ENCODE data around the gene PAMR1. TPM values are rescaled to one million over a fixed set of nuclear protein-coding genes. Genes with fewer than 3 reads are reported as not detected.

Gene PAMR1
- total RNA-seq, 1 donor from 2014 or later, result 209 TPM

DNA sequence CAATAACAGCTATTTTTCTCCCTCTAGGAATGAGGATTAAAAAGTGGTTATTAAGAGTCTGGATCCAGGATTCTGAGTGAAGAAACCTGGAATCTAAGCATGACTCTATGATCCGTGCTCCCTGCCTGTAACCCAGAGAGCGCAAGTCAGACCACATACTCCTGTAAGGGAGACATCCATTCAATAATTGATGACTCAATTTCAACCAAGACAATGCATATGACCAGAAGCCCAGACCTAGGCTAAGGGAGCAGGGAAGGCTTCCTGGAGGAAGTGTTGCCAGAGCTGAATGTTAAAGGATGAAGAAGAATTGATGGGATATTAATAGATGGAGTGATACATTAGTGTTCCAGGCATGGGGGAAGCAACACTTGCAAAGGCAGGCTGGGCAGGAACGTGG, 13.8 kb upstream of the PAMR1 start:
- H3K9me3 ChIP-seq (ENCODE audit: low read depth), result no peaks in the 10 kb centered on the region
- H3F3A ChIP-seq (ENCODE audit: low read depth), result peaks cover 41% of the 10 kb centered on the region
- Mint-ChIP-seq H3K9me3 (peaks cover 6% of the 10 kb centered on the region), H3K36me3 (peaks cover 1% of the 10 kb centered on the region), H3K4me1 (peaks cover 55% of the 10 kb centered on the region), H3K27me3 (ENCODE audit: insufficient read depth, low read depth) (peaks cover 3% of the 10 kb centered on the region), H3K27ac (no peak overlapping the region), H3K4me3 (no peak overlapping the region)
- H3K27ac ChIP-seq, result no peak overlapping the region
- no peaks in the 10 kb centered on the region for H3K36me3 ChIP-seq
- H2AFZ ChIP-seq (replicated peaks), result no peak overlapping the region
- H3K27me3 ChIP-seq, result no peaks in the 10 kb centered on the region
- H3K4me3 ChIP-seq, result no peak overlapping the region
- no peak overlapping the region for H3K9ac ChIP-seq
- no peak for TF ChIP-seq EZH2phosphoT487 (IDR thresholded peaks at IDR 0.05)
- no peak for TF ChIP-seq EZH2 (IDR thresholded peaks at IDR 0.05)
- TF ChIP-seq, protein P1, sequence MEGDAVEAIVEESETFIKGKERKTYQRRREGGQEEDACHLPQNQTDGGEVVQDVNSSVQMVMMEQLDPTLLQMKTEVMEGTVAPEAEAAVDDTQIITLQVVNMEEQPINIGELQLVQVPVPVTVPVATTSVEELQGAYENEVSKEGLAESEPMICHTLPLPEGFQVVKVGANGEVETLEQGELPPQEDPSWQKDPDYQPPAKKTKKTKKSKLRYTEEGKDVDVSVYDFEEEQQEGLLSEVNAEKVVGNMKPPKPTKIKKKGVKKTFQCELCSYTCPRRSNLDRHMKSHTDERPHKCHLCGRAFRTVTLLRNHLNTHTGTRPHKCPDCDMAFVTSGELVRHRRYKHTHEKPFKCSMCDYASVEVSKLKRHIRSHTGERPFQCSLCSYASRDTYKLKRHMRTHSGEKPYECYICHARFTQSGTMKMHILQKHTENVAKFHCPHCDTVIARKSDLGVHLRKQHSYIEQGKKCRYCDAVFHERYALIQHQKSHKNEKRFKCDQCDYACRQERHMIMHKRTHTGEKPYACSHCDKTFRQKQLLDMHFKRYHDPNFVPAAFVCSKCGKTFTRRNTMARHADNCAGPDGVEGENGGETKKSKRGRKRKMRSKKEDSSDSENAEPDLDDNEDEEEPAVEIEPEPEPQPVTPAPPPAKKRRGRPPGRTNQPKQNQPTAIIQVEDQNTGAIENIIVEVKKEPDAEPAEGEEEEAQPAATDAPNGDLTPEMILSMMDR (IDR thresholded peaks at IDR 0.05), result no peak
- DNase-seq (ENCODE audit: low spot score), result no peak
- H3K4me2 ChIP-seq, result no peak overlapping the region
- peaks cover 45% of the 10 kb centered on the region for H3K4me1 ChIP-seq
- no peaks in the 10 kb centered on the region for H3K79me2 ChIP-seq (ENCODE audit: low read depth)
- no peaks in the 10 kb centered on the region for H4K20me1 ChIP-seq (ENCODE audit: low read depth)

DNA sequence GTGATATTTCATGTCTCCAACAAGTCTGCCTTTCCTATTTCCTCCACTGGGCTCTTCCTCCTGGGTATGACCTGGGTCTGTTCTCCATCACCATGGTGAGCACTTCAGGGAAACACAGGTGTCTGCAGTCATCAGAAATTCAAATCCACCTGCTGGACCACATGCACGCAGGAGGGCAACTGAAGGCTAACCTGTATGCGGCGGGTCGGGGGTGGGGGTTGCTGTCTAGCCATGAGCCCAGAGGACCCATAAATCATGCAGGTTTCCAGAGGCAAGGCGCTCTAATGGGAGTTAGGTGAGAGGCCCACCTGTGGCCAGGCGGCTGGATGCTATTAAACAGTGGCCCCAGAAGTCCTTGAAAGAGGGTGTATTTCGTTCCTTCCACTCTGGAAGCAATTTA, 11.1 kb upstream of the PAMR1 start:
- H3K4me3 ChIP-seq, result no peak overlapping the region
- peaks cover 14% of the 10 kb centered on the region for H3F3A ChIP-seq (ENCODE audit: low read depth)
- H3K4me2 ChIP-seq, result no peak overlapping the region
- H3K27me3 Mint-ChIP-seq (ENCODE audit: insufficient read depth, low read depth), result peaks cover 5% of the 10 kb centered on the region
- no peak overlapping the region for H2AFZ ChIP-seq (replicated peaks)
- H3K27ac ChIP-seq, result no peak overlapping the region
- H3K9me3 ChIP-seq (ENCODE audit: low read depth), result no peaks in the 10 kb centered on the region
- H3K36me3 ChIP-seq, result no peaks in the 10 kb centered on the region
- no peaks in the 10 kb centered on the region for H4K20me1 ChIP-seq (ENCODE audit: low read depth)
- H3K4me1 Mint-ChIP-seq, result peaks cover 36% of the 10 kb centered on the region
- no peak overlapping the region for H3K27ac Mint-ChIP-seq
- TF ChIP-seq, protein P1 (IDR thresholded peaks at IDR 0.05), result no peak
- TF ChIP-seq EZH2 (IDR thresholded peaks at IDR 0.05) (no peak), EZH2phosphoT487 (IDR thresholded peaks at IDR 0.05) (no peak)
- H3K27me3 ChIP-seq, result no peaks in the 10 kb centered on the region
- H3K36me3 Mint-ChIP-seq, result peaks cover 1% of the 10 kb centered on the region
- no peak for DNase-seq (ENCODE audit: low spot score)
- no peak overlapping the region for H3K9ac ChIP-seq
- no peak overlapping the region for H3K4me3 Mint-ChIP-seq
- peaks cover 20% of the 10 kb centered on the region for H3K4me1 ChIP-seq
- H3K9me3 Mint-ChIP-seq, result peaks cover 6% of the 10 kb centered on the region
- H3K79me2 ChIP-seq (ENCODE audit: low read depth), result no peaks in the 10 kb centered on the region

DNA sequence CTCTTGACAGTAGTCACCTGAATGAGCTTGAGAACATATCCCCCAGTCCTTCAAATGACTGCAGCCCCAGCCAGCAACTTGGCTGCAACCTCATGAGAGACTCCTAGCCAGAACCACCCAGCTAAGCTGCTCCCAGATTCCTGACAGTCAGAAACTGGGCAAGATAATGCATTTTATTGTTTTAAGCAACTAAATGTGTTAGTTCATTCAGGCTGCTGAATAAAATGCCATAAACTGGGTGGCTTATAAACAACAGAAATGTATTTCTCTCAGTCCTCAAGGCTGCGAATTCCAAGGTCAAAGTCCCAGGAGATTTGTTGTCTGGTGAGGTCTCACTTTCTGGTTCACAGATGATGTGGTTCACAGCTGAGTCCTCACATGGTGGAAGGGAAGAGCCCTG, 5.8 kb upstream of the PAMR1 start:
- H3K4me1 Mint-ChIP-seq, result peaks cover 15% of the 10 kb centered on the region
- Histone ChIP-seq H3K4me3 (no peak overlapping the region), H3K9me3 (ENCODE audit: low read depth) (no peaks in the 10 kb centered on the region), H3K79me2 (ENCODE audit: low read depth) (peaks cover 5% of the 10 kb centered on the region), H4K20me1 (ENCODE audit: low read depth) (no peaks in the 10 kb centered on the region), H3K4me1 (peaks cover 18% of the 10 kb centered on the region), H3K36me3 (no peaks in the 10 kb centered on the region), H3K27ac (no peak overlapping the region), H2AFZ (replicated peaks) (no peak overlapping the region), H3K4me2 (no peak overlapping the region), H3K27me3 (no peaks in the 10 kb centered on the region), H3F3A (ENCODE audit: low read depth) (peaks cover 16% of the 10 kb centered on the region), H3K9ac (no peak overlapping the region)
- no peak for TF ChIP-seq EZH2 (IDR thresholded peaks at IDR 0.05)
- peaks cover 8% of the 10 kb centered on the region for H3K9me3 Mint-ChIP-seq
- H3K27me3 Mint-ChIP-seq (ENCODE audit: insufficient read depth, low read depth), result peaks cover 5% of the 10 kb centered on the region
- no peak overlapping the region for H3K4me3 Mint-ChIP-seq
- H3K36me3 Mint-ChIP-seq, result no peaks in the 10 kb centered on the region
- no peak for DNase-seq (ENCODE audit: low spot score)
- H3K27ac Mint-ChIP-seq, result no peak overlapping the region

DNA sequence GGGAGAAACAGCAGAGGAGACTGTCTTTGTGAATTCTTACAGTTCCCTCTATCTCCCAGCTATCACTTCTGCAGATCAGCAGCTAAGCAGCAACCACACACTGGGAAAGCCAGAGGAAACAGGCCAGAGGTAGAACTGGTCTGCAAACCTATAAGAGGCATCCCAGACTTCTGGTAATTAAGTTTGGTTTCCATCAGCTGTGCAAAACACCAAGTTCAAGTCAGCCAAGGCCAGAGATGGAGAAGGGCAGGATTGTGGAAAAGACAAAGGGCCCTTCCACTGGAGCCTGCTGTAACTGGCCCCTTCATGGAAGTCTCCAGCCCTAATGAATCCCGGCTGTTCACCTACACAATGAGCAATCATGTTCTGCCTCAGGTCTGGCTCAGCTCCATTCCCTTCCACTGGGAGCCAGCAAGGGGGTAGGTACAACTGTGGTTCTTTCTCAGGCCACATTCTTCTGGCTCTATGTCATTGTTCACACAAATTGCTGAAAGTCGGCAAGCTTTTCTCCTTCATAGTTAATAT, 4.6 kb upstream of the PAMR1 start:
- H3K36me3 ChIP-seq, result no peaks in the 10 kb centered on the region
- no peaks in the 10 kb centered on the region for H4K20me1 ChIP-seq (ENCODE audit: low read depth)
- TF ChIP-seq EZH2phosphoT487 (IDR thresholded peaks at IDR 0.05) (no peak), EZH2 (IDR thresholded peaks at IDR 0.05) (no peak)
- TF ChIP-seq, protein P1 (IDR thresholded peaks at IDR 0.05), result no peak
- no peak for DNase-seq (ENCODE audit: low spot score)
- Mint-ChIP-seq H3K4me1 (peaks cover 11% of the 10 kb centered on the region), H3K36me3 (no peaks in the 10 kb centered on the region), H3K27me3 (ENCODE audit: insufficient read depth, low read depth) (peaks cover 5% of the 10 kb centered on the region), H3K27ac (no peak overlapping the region), H3K9me3 (peaks cover 8% of the 10 kb centered on the region), H3K4me3 (no peak overlapping the region)
- no peak overlapping the region for H2AFZ ChIP-seq (replicated peaks)
- H3K27ac ChIP-seq, result no peak overlapping the region
- H3K27me3 ChIP-seq, result no peaks in the 10 kb centered on the region
- H3K9ac ChIP-seq, result no peak overlapping the region
- H3K4me1 ChIP-seq, result peaks cover 9% of the 10 kb centered on the region
- H3K4me3 ChIP-seq, result no peak overlapping the region
- H3F3A ChIP-seq (ENCODE audit: low read depth), result peaks cover 10% of the 10 kb centered on the region
- peaks cover 17% of the 10 kb centered on the region for H3K79me2 ChIP-seq (ENCODE audit: low read depth)
- H3K9me3 ChIP-seq (ENCODE audit: low read depth), result no peaks in the 10 kb centered on the region
- no peak overlapping the region for H3K4me2 ChIP-seq
